Breast epithelium (tissue), 4 donors: ENCODE measurements around the gene SPRED1. TPM values are rescaled to one million over a fixed set of nuclear protein-coding genes. Genes with fewer than 3 reads are reported as not detected.
"Not testable (repeated sequence)": the region's sequence is repeated elsewhere in the genome, so short reads cannot be mapped to it uniquely, and the experiment has no call there.

Experiments used
- DNase-seq, 2 donors: peaks; one replicate each; pipeline ENCODE4 v3.0.0-alpha.2; 2019; ENCODE audit warnings: low spot score in 2 of 2
- H3K27ac ChIP-seq, 2 donors: fragments of 200-600 bp; sonication (generic) in 1 of 2; one replicate each; pipeline ENCODE4 v1.5.1; 2016 to 2019; ENCODE audit warnings: mild to moderate bottlenecking in 1 of 2
- H3K27me3 ChIP-seq, 2 donors: fragments of 200-600 bp; sonication (generic) in 1 of 2; one replicate each; pipeline versions ENCODE4 v1.5.1 to v1.6.0; 2017 to 2019; ENCODE audit warnings: control low read depth in 1 of 2, mild to moderate bottlenecking in 1 of 2
- H3K36me3 ChIP-seq: fragments of 200-600 bp; one replicate; pipeline ENCODE4 v1.5.1; 2019
- H3K4me1 ChIP-seq, 2 donors: fragments of 200-600 bp; sonication (generic); one replicate each; pipeline ENCODE4 v1.5.1; 2016 to 2019; ENCODE audit warnings: control low read depth in 1 of 2
- H3K4me3 ChIP-seq, 3 donors: fragments of 200-600 bp; sonication (generic); 1 replicate in 2 of 3; 2 replicates in 1 of 3; pipeline ENCODE4 v1.5.1; 2016 to 2019; ENCODE audit warnings: mild to moderate bottlenecking in 3 of 3, moderate library complexity in 2 of 3
- H3K9me3 ChIP-seq, 2 donors: fragments of 200-600 bp; sonication (generic) in 1 of 2; one replicate each; pipeline ENCODE4 v1.5.1; 2016 to 2019; ENCODE audit warnings: control low read depth in 1 of 2
- POLR2A ChIP-seq: fragments of 450-650 bp; IDR thresholded peaks from one replicate; pipeline ENCODE4 v1.6.1; 2016; ENCODE audit warnings: antibody characterized with exemption, mild to moderate bottlenecking, moderate library complexity
- POLR2AphosphoS5 ChIP-seq, 3 donors: sonication (generic); formaldehyde crosslinking; IDR thresholded peaks; one replicate each; pipeline ENCODE4 v1.6.1; 2017; ENCODE audit warnings: antibody characterized with exemption in 3 of 3
- intact Hi-C: fragments of 100-400 bp; cut with DNase I; formaldehyde crosslinking; loops from one replicate; pipeline ENCODE4 v1.15.1; 2023; ENCODE audit warnings: low total_unique reads
- total RNA-seq, 3 donors: library from RNA; depleted of rRNA; stranded (reverse); fragments of >200 nt; gene quantifications; one replicate each; pipeline ENCODE4 v1.1.0, GENCODE V29; 2016
- TF ChIP-seq, protein P1 (sequence below), 3 donors: fragments of 450-650 bp; IDR thresholded peaks; one replicate each; pipeline ENCODE4 v1.5.1; 2016 to 2017; ENCODE audit warnings: antibody characterized with exemption in 3 of 3, mild to moderate bottlenecking in 3 of 3, moderate library complexity in 3 of 3

The SPRED1 gene
- total RNA-seq, 3 donors from 2014 or later: 18.4 to 28.1 (median 22.3) TPM

GRCh38 chr15:38231436-38231835, 21.2 kb upstream of the SPRED1 start:
- Histone ChIP-seq H3K27me3 (no peaks in the 10 kb centered on the region), H3K9me3 (no peaks in the 10 kb centered on the region), H3K4me1 (no peaks in the 10 kb centered on the region), H3K36me3 (no peaks in the 10 kb centered on the region), H3K27ac (no peak overlapping the region), H3K4me3 (no peak overlapping the region)
- intact Hi-C loops: no loop called here
- DNase-seq: no peak
- TF ChIP-seq POLR2A: no peak
- TF ChIP-seq POLR2AphosphoS5 (IDR thresholded peaks at IDR 0.05): no peak
- TF ChIP-seq, protein P1, sequence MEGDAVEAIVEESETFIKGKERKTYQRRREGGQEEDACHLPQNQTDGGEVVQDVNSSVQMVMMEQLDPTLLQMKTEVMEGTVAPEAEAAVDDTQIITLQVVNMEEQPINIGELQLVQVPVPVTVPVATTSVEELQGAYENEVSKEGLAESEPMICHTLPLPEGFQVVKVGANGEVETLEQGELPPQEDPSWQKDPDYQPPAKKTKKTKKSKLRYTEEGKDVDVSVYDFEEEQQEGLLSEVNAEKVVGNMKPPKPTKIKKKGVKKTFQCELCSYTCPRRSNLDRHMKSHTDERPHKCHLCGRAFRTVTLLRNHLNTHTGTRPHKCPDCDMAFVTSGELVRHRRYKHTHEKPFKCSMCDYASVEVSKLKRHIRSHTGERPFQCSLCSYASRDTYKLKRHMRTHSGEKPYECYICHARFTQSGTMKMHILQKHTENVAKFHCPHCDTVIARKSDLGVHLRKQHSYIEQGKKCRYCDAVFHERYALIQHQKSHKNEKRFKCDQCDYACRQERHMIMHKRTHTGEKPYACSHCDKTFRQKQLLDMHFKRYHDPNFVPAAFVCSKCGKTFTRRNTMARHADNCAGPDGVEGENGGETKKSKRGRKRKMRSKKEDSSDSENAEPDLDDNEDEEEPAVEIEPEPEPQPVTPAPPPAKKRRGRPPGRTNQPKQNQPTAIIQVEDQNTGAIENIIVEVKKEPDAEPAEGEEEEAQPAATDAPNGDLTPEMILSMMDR (IDR thresholded peaks at IDR 0.05): no peak

DNA sequence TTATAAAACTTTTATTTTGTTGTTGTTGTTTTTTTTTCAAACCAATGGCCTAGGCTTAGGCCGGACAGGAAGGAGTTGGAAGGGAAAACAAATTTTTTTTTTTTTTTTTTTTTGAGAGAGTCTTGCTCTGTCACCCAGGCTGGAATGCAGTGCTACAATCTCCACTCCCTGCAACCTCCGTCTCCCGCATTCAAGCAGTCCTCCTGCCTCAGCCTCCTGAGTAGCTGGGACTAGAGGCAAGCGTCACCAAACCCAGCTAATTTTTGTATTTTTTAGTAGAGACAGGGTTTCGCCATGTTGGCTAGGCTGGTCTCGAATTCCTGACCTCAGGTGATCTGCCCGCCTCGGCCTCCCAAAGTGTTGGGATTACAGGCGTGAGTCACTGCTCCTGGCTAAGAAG, 15.6 kb upstream of the SPRED1 start:
- H3K4me1 ChIP-seq, DNase-seq, H3K4me3 ChIP-seq, H3K27me3 ChIP-seq, intact Hi-C loops, H3K36me3 ChIP-seq, H3K27ac ChIP-seq, H3K9me3 ChIP-seq: not testable (repeated sequence)

GRCh38 chr15:38238311-38238710, 14.3 kb upstream of the SPRED1 start:
- Histone ChIP-seq H3K36me3 (no peaks in the 10 kb centered on the region), H3K4me1 (no peaks in the 10 kb centered on the region), H3K4me3 (no peak overlapping the region), H3K9me3 (no peaks in the 10 kb centered on the region), H3K27ac (no peak overlapping the region), H3K27me3 (no peaks in the 10 kb centered on the region)
- no peak for DNase-seq
- intact Hi-C loops: no loop called here
- TF ChIP-seq POLR2AphosphoS5 (IDR thresholded peaks at IDR 0.05) (no peak), POLR2A (no peak)
- TF ChIP-seq, protein P1 (IDR thresholded peaks at IDR 0.05): no peak

- H3K4me1 ChIP-seq: no peaks in the 10 kb centered on the region
- no peaks in the 10 kb centered on the region for H3K9me3 ChIP-seq
- no peak for DNase-seq
- no peaks in the 10 kb centered on the region for H3K27me3 ChIP-seq
- TF ChIP-seq, protein P1 (IDR thresholded peaks at IDR 0.05): no peak
- TF ChIP-seq POLR2A (no peak), POLR2AphosphoS5 (IDR thresholded peaks at IDR 0.05) (no peak)
- no peak overlapping the region for H3K27ac ChIP-seq
- no peaks in the 10 kb centered on the region for H3K36me3 ChIP-seq
- H3K4me3 ChIP-seq: no peak overlapping the region
- intact Hi-C loops: no loop called here
Observed at GRCh38 chr15:38242055-38242454, 10.6 kb upstream of the SPRED1 start.

DNA sequence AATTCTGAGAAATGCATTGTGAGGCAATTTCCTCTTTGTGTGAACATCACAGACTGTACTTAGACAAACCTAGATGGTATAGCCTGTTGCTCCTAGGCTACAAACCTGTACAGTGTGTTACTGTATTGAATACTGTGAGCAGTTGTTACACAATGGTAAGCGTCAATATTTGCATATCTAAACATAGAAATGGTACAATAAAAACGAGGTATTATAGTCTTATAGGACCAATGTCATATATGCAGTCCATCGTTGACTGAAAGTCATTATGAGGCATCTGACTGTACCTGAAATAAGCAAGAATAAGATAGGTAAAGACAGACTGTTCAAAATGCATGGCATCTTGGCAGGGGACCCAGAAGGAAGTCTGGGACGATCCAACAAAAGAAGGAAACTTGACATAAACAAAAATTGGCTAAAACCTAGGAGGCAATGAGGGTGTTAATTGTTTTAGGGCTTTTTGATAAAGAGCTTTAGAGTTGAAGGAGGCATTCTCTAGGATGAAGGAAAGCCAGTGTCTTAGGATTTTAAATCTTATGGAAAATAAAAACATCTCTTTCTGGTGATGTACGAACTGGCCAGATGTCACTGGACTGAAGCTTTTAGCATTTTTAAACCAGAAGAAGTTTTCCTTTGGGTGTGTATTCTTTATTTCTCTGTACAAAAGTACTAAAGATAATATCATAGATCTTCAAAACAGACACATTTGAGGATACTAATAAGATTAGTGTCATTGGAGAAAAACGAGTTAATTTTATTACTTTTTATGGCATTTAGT, 9.2 kb upstream of the SPRED1 start:
- no peak overlapping the region for H3K27ac ChIP-seq
- TF ChIP-seq POLR2AphosphoS5 (IDR thresholded peaks at IDR 0.05) (no peak), POLR2A (no peak)
- TF ChIP-seq, protein P1 (IDR thresholded peaks at IDR 0.05): no peak
- no peaks in the 10 kb centered on the region for H3K4me1 ChIP-seq
- no peaks in the 10 kb centered on the region for H3K9me3 ChIP-seq
- H3K36me3 ChIP-seq: no peaks in the 10 kb centered on the region
- DNase-seq: no peak
- H3K27me3 ChIP-seq: no peaks in the 10 kb centered on the region
- intact Hi-C loops: no loop called here
- H3K4me3 ChIP-seq: no peak overlapping the region
